ENCODE results near the gene EFR3B. TPM values are rescaled to one million over a fixed set of nuclear protein-coding genes. Genes with fewer than 3 reads are reported as not detected.

EFR3B gene
- total and polyA plus RNA-seq, 2 of the 13 experiments (the other 11 are each of a cell fraction or from before 2014, with no cell fraction given): 0.42 TPM

GRCh38 chr2:25042321-25043240 lies 705 bp downstream of the EFR3B start (continued):
- TF ChIP-seq BRCA1 (CRISPR knock-in tag; IDR thresholded peaks at IDR 0.05) (no peak), RFX1 (IDR thresholded peaks at IDR 0.05) (no peak), CC2D1A (CRISPR knock-in tag; IDR thresholded peaks at IDR 0.05) (no peak), THAP11 (CRISPR knock-in tag; IDR thresholded peaks at IDR 0.05) (peak; percentile 9; the same call in 1 of the 2 replicates), ZNF234 (CRISPR knock-in tag; conservative IDR thresholded peaks at IDR 0.05) (no peak; the same call in 1 of the 2 replicates), NFKBIZ (CRISPR knock-in tag; IDR thresholded peaks at IDR 0.05) (no peak), CENPX (CRISPR knock-in tag; IDR thresholded peaks at IDR 0.05) (no peak), ZNF7 (CRISPR knock-in tag; IDR thresholded peaks at IDR 0.05) (no peak), BCL6 (CRISPR knock-in tag; IDR thresholded peaks at IDR 0.05) (no peak; the same call in 1 of the 2 replicates), NR0B2 (CRISPR knock-in tag; IDR thresholded peaks at IDR 0.05) (no peak), ZNF33B (CRISPR knock-in tag; IDR thresholded peaks at IDR 0.05) (no peak), HDAC1 (CRISPR knock-in tag; IDR thresholded peaks at IDR 0.05) (no peak), E2F5 (CRISPR knock-in tag; conservative IDR thresholded peaks at IDR 0.05) (no peak), ZNF10 (CRISPR knock-in tag; IDR thresholded peaks at IDR 0.05; ENCODE audit: borderline replicate concordance, low read depth) (no peak), HMG20A (CRISPR knock-in tag; IDR thresholded peaks at IDR 0.05; ENCODE audit: borderline replicate concordance) (no peak), HNRNPK (IDR thresholded peaks at IDR 0.05; ENCODE audit: low read depth, low read length, poor library complexity, severe bottlenecking) (no peak), NR2F2 (IDR thresholded peaks at IDR 0.05; ENCODE audit: borderline replicate concordance, low read depth) (no peak), ZNF333 (CRISPR knock-in tag; IDR thresholded peaks at IDR 0.05; ENCODE audit: borderline replicate concordance) (no peak), RELA (CRISPR knock-in tag; IDR thresholded peaks at IDR 0.05) (no peak), FOXJ3 (CRISPR knock-in tag; IDR thresholded peaks at IDR 0.05; ENCODE audit: borderline replicate concordance) (no peak), FOXK2 (IDR thresholded peaks at IDR 0.05) (no peak), ZNF563 (CRISPR knock-in tag; IDR thresholded peaks at IDR 0.05) (peak; percentile 63), NAIF1 (CRISPR knock-in tag; IDR thresholded peaks at IDR 0.05; ENCODE audit: borderline replicate concordance) (no peak), ZBTB42 (CRISPR knock-in tag; IDR thresholded peaks at IDR 0.05) (no peak), TEAD2 (CRISPR knock-in tag; IDR thresholded peaks at IDR 0.05) (no peak), SRSF1 (optimal IDR thresholded peaks at IDR 0.05; ENCODE audit: low read depth, low read length) (no peak), ZBTB39 (CRISPR knock-in tag; IDR thresholded peaks at IDR 0.05) (no peak), ETS1 (CRISPR knock-in tag; IDR thresholded peaks at IDR 0.05) (no peak)
